BE2C (cell line): ENCODE results near the gene MSMB.

Experiments
- DNase-seq: peaks from one replicate; pipeline ENCODE4 v3.0.0-alpha.2; 2020
- H3K27me3 ChIP-seq: fragments of 250-450 bp; sonication (Bioruptor Pico); 2 replicates; pipeline ENCODE4 v1.5.1; 2020; ENCODE audit warnings: mild to moderate bottlenecking
- H3K36me3 ChIP-seq: fragments of 250-450 bp; sonication (Bioruptor Pico); 2 replicates; pipeline ENCODE4 v1.5.1; 2020; ENCODE audit warnings: mild to moderate bottlenecking
- H3K4me1 ChIP-seq: fragments of 250-450 bp; sonication (Bioruptor Pico); 2 replicates; pipeline ENCODE4 v1.5.1; 2020
- H3K4me3 ChIP-seq: 2 replicates; pipeline ENCODE4 v1.5.1; 2011; ENCODE audit warnings: low read depth, low read length
- H3K9me3 ChIP-seq: fragments of 250-450 bp; sonication (Bioruptor Pico); 2 replicates; pipeline ENCODE4 v1.5.1; 2020
- CTCF ChIP-seq: IDR thresholded peaks from 2 replicates; pipeline ENCODE4 v1.5.1; 2012; ENCODE audit warnings: mild to moderate bottlenecking, low read depth, low read length

MSMB gene

GRCh38 chr10:46035923-46036849, 9.9 kb downstream of the MSMB start:
- TF ChIP-seq CTCF = no peak
- no peaks in the 10 kb centered on the region for H3K4me1 ChIP-seq
- no peak overlapping the region for H3K4me3 ChIP-seq
- no peak for DNase-seq
- H3K9me3 ChIP-seq = no peaks in the 10 kb centered on the region
- H3K27me3 ChIP-seq = no peaks in the 10 kb centered on the region
- H3K36me3 ChIP-seq = no peaks in the 10 kb centered on the region

- no peaks in the 10 kb centered on the region for H3K36me3 ChIP-seq
- H3K27me3 ChIP-seq = no peaks in the 10 kb centered on the region
- H3K4me3 ChIP-seq = no peak overlapping the region
- H3K4me1 ChIP-seq = no peaks in the 10 kb centered on the region
- DNase-seq = no peak
- H3K9me3 ChIP-seq = no peaks in the 10 kb centered on the region
- no peak for TF ChIP-seq CTCF
Measured at GRCh38 chr10:46033602-46034011, 12.5 kb downstream of the MSMB start.

GRCh38 chr10:46031648-46032532, 14.2 kb downstream of the MSMB start:
- Histone ChIP-seq H3K27me3 (no peaks in the 10 kb centered on the region), H3K4me3 (no peak overlapping the region), H3K4me1 (no peaks in the 10 kb centered on the region), H3K36me3 (no peaks in the 10 kb centered on the region), H3K9me3 (no peaks in the 10 kb centered on the region)
- no peak for DNase-seq
- TF ChIP-seq CTCF = no peak

- no peaks in the 10 kb centered on the region for H3K9me3 ChIP-seq
- no peaks in the 10 kb centered on the region for H3K4me1 ChIP-seq
- H3K4me3 ChIP-seq = peak within 1 kb of the TSS; percentile 88
- H3K36me3 ChIP-seq = no peaks in the 10 kb centered on the region
- no peaks in the 10 kb centered on the region for H3K27me3 ChIP-seq
- peak; percentile 71 for TF ChIP-seq CTCF
- peak; percentile 96 for DNase-seq
Measured at GRCh38 chr10:46030091-46030937, 15.8 kb downstream of the MSMB start, which contains the start of gene NCOA4. TSS of gene NCOA4 (minus strand) at chr10:46030623. CDS start at chr10:46016680, 13,943 bp downstream.

GRCh38 chr10:46029461-46030030, 16.5 kb downstream of the MSMB start:
- Histone ChIP-seq H3K4me1 (no peaks in the 10 kb centered on the region), H3K9me3 (no peaks in the 10 kb centered on the region), H3K36me3 (no peaks in the 10 kb centered on the region), H3K27me3 (no peaks in the 10 kb centered on the region), H3K4me3 (peak overlapping the region; percentile 88)
- no peak for DNase-seq
- no peak for TF ChIP-seq CTCF
